Calu3 (cell line): Measurements from ENCODE around the gene ELMO1. TPM values are rescaled to one million over a fixed set of nuclear protein-coding genes. Genes with fewer than 3 reads are reported as not detected.

Experiments
- BruUV-seq: library from RNA; stranded (reverse); fragments of 400-500 nt; replicated peaks from 2 replicates; lab custom pipeline; 2021; lab: Mats Ljungman, UMichigan
- CTCF ChIA-PET: fragments of 300-600 bp; sonication (Branson Sonifier 250); formaldehyde crosslinking; loops from one replicate; lab custom pipeline; 2022; ENCODE audit warnings: antibody characterized with exemption; lab: Charles Lee
- DNase-seq: peaks from one replicate; pipeline ENCODE4 v3.0.0; 2022
- H3K27ac Mint-ChIP-seq: one replicate; pipeline ENCODE4 v1.8.0; 2022; ENCODE audit warnings: mixed read lengths; ENCODE audit not compliant: unreplicated experiment
- H3K27me3 Mint-ChIP-seq: one replicate; pipeline ENCODE4 v1.8.0; 2022; ENCODE audit warnings: mixed read lengths; ENCODE audit not compliant: unreplicated experiment
- H3K36me3 Mint-ChIP-seq: one replicate; pipeline ENCODE4 v1.8.0; 2022; ENCODE audit warnings: mild to moderate bottlenecking, moderate library complexity, mixed read lengths; ENCODE audit not compliant: insufficient read depth, unreplicated experiment
- H3K4me1 Mint-ChIP-seq: one replicate; pipeline ENCODE4 v1.8.0; 2022; ENCODE audit warnings: mild to moderate bottlenecking, low read depth, mixed read lengths; ENCODE audit not compliant: unreplicated experiment
- H3K4me3 Mint-ChIP-seq: one replicate; pipeline ENCODE4 v1.8.0; 2022; ENCODE audit warnings: mild to moderate bottlenecking, low read depth, moderate library complexity, mixed read lengths; ENCODE audit not compliant: unreplicated experiment
- H3K9me3 Mint-ChIP-seq: one replicate; pipeline ENCODE4 v1.8.0; 2022; ENCODE audit warnings: low read depth, mixed read lengths; ENCODE audit not compliant: unreplicated experiment
- intact Hi-C: fragments of 100-400 bp; cut with micrococcal nuclease; formaldehyde crosslinking; loops from one replicate; pipeline ENCODE4 v1.10.0; 2022; ENCODE audit not compliant: unreplicated experiment
- total RNA-seq: library from RNA; stranded (reverse); gene quantifications from 2 replicates; pipeline ENCODE4 v1.2.3, GENCODE V29; 2022
- TF ChIP-seq, protein P1 (sequence below): fragments of 200-600 bp; IDR thresholded peaks from one replicate; pipeline ENCODE4 v1.8.0; 2022; ENCODE audit warnings: antibody characterized with exemption; ENCODE audit not compliant: unreplicated experiment

The ELMO1 gene
- total RNA-seq, 1 experiment from 2014 or later, result not detected

DNA sequence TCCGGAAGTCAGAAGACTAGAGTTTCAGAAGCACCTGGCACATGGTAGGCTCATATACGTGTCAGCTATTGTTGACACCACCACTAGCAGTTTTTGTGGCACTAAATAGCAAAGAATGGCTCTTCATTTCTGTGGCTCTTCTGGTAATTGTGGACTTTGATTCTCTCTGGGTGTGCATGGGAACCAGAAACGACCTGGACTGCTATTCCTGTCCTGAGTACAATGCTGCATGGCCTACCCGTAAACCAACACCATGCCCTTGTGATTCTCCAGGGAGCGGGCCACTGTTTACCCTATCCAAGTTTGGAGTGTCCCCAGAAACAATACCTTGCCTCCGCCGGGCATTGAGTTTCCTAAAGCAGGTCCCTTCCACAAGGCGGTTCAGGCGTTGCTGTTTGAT, 561.4 kb downstream of the ELMO1 start:
- no peak overlapping the region for H3K4me3 Mint-ChIP-seq
- no peak overlapping the region for H3K27ac Mint-ChIP-seq
- no peaks in the 10 kb centered on the region for H3K4me1 Mint-ChIP-seq
- BruUV-seq, result no TSS peak
- no peak for DNase-seq
- no peaks in the 10 kb centered on the region for H3K9me3 Mint-ChIP-seq
- intact Hi-C loops, result no loop called here
- CTCF ChIA-PET, result interaction anchor here (0.6 kb wide), 1 partner anchor 150 kb away, joined by 3 read pairs; no protein-coding TSS in a partner anchor
- TF ChIP-seq, protein P1, sequence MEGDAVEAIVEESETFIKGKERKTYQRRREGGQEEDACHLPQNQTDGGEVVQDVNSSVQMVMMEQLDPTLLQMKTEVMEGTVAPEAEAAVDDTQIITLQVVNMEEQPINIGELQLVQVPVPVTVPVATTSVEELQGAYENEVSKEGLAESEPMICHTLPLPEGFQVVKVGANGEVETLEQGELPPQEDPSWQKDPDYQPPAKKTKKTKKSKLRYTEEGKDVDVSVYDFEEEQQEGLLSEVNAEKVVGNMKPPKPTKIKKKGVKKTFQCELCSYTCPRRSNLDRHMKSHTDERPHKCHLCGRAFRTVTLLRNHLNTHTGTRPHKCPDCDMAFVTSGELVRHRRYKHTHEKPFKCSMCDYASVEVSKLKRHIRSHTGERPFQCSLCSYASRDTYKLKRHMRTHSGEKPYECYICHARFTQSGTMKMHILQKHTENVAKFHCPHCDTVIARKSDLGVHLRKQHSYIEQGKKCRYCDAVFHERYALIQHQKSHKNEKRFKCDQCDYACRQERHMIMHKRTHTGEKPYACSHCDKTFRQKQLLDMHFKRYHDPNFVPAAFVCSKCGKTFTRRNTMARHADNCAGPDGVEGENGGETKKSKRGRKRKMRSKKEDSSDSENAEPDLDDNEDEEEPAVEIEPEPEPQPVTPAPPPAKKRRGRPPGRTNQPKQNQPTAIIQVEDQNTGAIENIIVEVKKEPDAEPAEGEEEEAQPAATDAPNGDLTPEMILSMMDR, result no peak
- H3K27me3 Mint-ChIP-seq, result peaks cover 32% of the 10 kb centered on the region
- no peaks in the 10 kb centered on the region for H3K36me3 Mint-ChIP-seq

DNA sequence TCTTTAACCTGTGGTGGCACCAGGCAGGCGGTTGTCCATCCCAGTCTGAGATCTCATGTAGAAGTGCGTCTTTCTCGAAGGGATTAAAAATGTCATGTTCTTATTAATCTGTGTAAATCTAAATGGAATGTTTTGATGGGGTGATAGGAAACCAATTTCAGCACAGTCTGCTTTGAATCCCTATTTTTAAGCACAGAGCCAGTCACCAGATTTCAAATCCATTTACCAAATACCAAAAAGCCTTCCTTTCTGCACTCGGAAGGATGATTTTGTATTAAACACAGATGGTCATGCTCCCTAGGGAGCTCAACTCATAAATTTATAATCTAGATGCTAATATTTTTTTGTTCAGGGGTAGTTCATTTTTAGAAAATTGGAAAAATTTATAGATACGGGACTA, 563.8 kb downstream of the ELMO1 start:
- Mint-ChIP-seq H3K9me3 (no peaks in the 10 kb centered on the region), H3K27ac (no peak overlapping the region), H3K36me3 (no peaks in the 10 kb centered on the region), H3K4me3 (no peak overlapping the region), H3K4me1 (no peaks in the 10 kb centered on the region), H3K27me3 (peaks cover 23% of the 10 kb centered on the region)
- no peak for DNase-seq
- intact Hi-C loops, result loop anchor here (5.0 kb wide), 1 partner anchor 398 kb away; no protein-coding TSS in a partner anchor
- no TSS peak for BruUV-seq
- CTCF ChIA-PET, result interaction anchor here (0.7 to 1.3 kb wide), 2 partner anchors 9 to 132 kb away, joined by 3 read pairs; no protein-coding TSS in a partner anchor
- TF ChIP-seq, protein P1, result no peak

DNA sequence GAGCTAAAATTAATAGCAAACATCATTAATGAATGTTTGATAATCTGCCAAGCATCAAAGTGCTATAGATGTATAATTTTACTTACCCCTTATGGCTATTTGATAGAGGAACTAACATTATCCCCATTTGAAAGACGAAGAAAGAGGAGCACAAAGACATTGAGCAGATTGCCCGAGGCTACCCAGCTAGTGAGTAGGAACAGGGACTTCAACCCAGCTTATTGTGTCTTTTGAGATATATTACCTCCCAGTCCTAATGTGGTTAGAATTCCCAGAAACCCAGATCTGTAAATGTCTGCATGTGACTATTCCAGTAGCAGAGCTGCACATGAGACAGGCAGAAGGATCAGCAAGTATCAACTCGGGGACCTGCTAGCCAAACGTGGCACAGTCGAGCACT, 564.3 kb downstream of the ELMO1 start:
- no peak overlapping the region for H3K4me3 Mint-ChIP-seq
- CTCF ChIA-PET, result interaction anchor here (0.7 to 1.3 kb wide), 2 partner anchors 10 to 131 kb away, joined by 3 read pairs; no protein-coding TSS in a partner anchor
- DNase-seq, result no peak
- H3K27ac Mint-ChIP-seq, result no peak overlapping the region
- intact Hi-C loops, result loop anchor here (5.0 kb wide), 1 partner anchor 397 kb away; no protein-coding TSS in a partner anchor
- no peaks in the 10 kb centered on the region for H3K4me1 Mint-ChIP-seq
- H3K9me3 Mint-ChIP-seq, result no peaks in the 10 kb centered on the region
- TF ChIP-seq, protein P1, result no peak
- no peaks in the 10 kb centered on the region for H3K36me3 Mint-ChIP-seq
- peaks cover 27% of the 10 kb centered on the region for H3K27me3 Mint-ChIP-seq
- no TSS peak for BruUV-seq

DNA sequence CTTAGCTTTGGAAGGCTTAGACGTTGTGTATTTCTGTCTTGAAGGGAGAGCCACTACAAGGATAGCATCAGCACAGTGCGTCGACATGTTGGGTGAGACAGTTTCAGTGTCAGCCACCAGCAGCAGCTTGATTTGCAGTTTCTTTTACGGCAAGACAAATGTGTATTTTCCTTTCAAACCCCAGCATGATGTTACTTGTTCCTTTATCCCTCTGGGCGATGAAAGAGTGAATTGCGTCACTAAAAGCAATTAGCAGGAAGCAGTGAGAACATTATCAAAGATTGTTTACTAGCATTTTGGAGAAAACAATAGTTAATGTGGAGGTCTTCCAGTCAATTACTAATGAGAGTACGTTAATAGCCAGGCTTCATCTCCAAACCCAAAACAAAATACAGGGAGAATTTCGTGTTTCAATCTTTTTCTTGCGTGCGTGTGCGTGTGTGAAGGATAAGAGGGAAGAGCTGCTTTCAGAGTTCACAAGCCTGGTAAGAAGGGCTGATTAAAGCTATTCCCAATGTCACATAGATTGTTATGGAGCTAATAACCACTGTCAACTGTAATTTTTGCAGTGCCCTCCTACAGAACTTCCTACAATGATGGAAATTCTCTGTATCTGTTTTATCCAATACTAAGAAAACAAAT, 567.3 kb downstream of the ELMO1 start:
- no peak overlapping the region for H3K4me3 Mint-ChIP-seq
- H3K9me3 Mint-ChIP-seq, result no peaks in the 10 kb centered on the region
- no peak overlapping the region for H3K27ac Mint-ChIP-seq
- intact Hi-C loops, result loop anchor here (5.0 kb wide), 1 partner anchor 394 kb away; no protein-coding TSS in a partner anchor
- H3K36me3 Mint-ChIP-seq, result no peaks in the 10 kb centered on the region
- H3K4me1 Mint-ChIP-seq, result no peaks in the 10 kb centered on the region
- BruUV-seq, result no TSS peak
- no peak for DNase-seq
- TF ChIP-seq, protein P1, result no peak
- CTCF ChIA-PET, result no interaction called here
- H3K27me3 Mint-ChIP-seq, result peaks cover 29% of the 10 kb centered on the region
